Aorta (tissue), 5 donors: ENCODE measurements around the gene TBL1Y. TPM values are rescaled to one million over a fixed set of nuclear protein-coding genes. Genes with fewer than 3 reads are reported as not detected.

Experiments used
- ATAC-seq: fragments of 200-7000 bp; cut with Tn5 transposase; one replicate; pipeline ENCODE4 v1.9.1; 2022; ENCODE audit warnings: moderate library complexity; ENCODE audit not compliant: low FRiP score
- DNase-seq, 2 donors: peaks; one replicate each; pipeline ENCODE4 v3.0.0-alpha.2; 2020
- H3K27ac ChIP-seq, 2 donors: one replicate each; pipeline ENCODE4 v1.5.1; 2013; ENCODE audit warnings: low read length in 2 of 2, mild to moderate bottlenecking in 2 of 2, moderate library complexity in 2 of 2, control low read depth in 1 of 2, inconsistent platforms in 1 of 2, low read depth in 1 of 2
- H3K27me3 ChIP-seq, 2 donors: one replicate each; pipeline ENCODE4 v1.6.1; 2013; ENCODE audit warnings: control low read depth in 1 of 2, low read length in 1 of 2, mild to moderate bottlenecking in 1 of 2, moderate library complexity in 1 of 2; ENCODE audit not compliant: insufficient read depth in 2 of 2, control insufficient read depth in 1 of 2
- H3K36me3 ChIP-seq, 2 donors: one replicate each; pipeline ENCODE4 v1.6.1; 2013; ENCODE audit warnings: control low read depth in 1 of 2, low read length in 1 of 2, mild to moderate bottlenecking in 1 of 2; ENCODE audit not compliant: insufficient read depth in 2 of 2, control insufficient read depth in 1 of 2
- H3K4me1 ChIP-seq, 2 donors: one replicate each; pipeline ENCODE4 v1.6.1; 2013; ENCODE audit warnings: low read length in 2 of 2, control low read depth in 1 of 2, mild to moderate bottlenecking in 1 of 2, moderate library complexity in 1 of 2; ENCODE audit not compliant: insufficient read depth in 2 of 2, control insufficient read depth in 1 of 2
- H3K4me3 ChIP-seq, 2 donors: one replicate each; pipeline ENCODE4 v1.5.1; 2013; ENCODE audit warnings: low read length in 2 of 2, control low read depth in 1 of 2, mild to moderate bottlenecking in 1 of 2
- H3K9me3 ChIP-seq: one replicate; pipeline ENCODE4 v1.6.1; 2013; ENCODE audit warnings: mild to moderate bottlenecking, low read length; ENCODE audit not compliant: control insufficient read depth
- WGBS, 2 donors: extraction: QIAGEN DNeasy Blood & Tissue Kit; methylation state at CpG; one replicate each; pipeline ENCODE4 v1.1.7; 2013; 5-methylcytosine and 5-hydroxymethylcytosine counted together
- intact Hi-C, 2 donors: fragments of 100-400 bp; cut with DNase I; formaldehyde crosslinking; loops; one replicate each; pipeline versions ENCODE4 v1.14.2 to v1.15.0; 2022
- polyA plus RNA-seq, 2 donors: library from polyadenylated mRNA; stranded (reverse); fragments of 200-250 nt; gene quantifications; one replicate each; pipeline ENCODE4 v1.2.3, GENCODE V29; 2013
- total RNA-seq, 2 donors: library from RNA; stranded (reverse); fragmentation: NEBNext Ultra II Directional; extraction: Animal tissue kit (Norgen Biotek cat#: 25700); gene quantifications; one replicate each; pipeline ENCODE4 v1.2.1, GENCODE V29; 2021
- donor health status: healthy with polysubstance abuse.
- donor health status: Bipolar disorder and iron deficiency.
- donor health status: DM: no; HTN: no; CAD: no.
- donor health status: DM: no; HTN: no; CAD: no.
- donor health status: DM: yes; HTN: yes; CAD: no.

The TBL1Y gene
- total and polyA plus RNA-seq, 4 donors = not detected

DNA sequence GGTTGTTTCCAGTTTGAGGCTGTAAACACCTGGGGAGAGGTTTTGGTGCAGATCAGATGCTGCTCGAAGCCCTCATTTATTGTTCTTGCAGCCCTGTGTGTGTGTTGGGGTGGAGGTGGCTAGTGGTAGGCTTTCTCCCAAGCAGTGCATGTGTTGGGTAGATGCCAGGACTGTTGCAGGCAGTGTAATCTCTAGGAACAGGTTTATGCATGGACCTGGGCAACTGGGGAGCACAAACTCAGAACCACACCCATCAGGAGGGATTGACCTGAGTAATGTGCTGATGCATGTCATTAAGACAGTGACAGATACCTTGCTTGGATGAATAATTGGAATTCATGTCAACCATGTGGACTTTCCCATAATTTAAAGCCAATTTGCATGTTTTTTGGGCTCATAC, 77.3 kb downstream of the TBL1Y start:
- ATAC-seq (no peak), DNase-seq (no peak)
- intact Hi-C loops = no loop called here
- Histone ChIP-seq H3K36me3 (no peaks in the 10 kb centered on the region), H3K4me1 (no peaks in the 10 kb centered on the region), H3K27ac (no peak overlapping the region), H3K9me3 (no peaks in the 10 kb centered on the region), H3K27me3 (no peaks in the 10 kb centered on the region), H3K4me3 (no peak overlapping the region)
- 98% methylated on average over 1 of the region's 1 CpG; no CpG with 5 or more reads in 1 of the 2 donors for WGBS, 2 donors

DNA sequence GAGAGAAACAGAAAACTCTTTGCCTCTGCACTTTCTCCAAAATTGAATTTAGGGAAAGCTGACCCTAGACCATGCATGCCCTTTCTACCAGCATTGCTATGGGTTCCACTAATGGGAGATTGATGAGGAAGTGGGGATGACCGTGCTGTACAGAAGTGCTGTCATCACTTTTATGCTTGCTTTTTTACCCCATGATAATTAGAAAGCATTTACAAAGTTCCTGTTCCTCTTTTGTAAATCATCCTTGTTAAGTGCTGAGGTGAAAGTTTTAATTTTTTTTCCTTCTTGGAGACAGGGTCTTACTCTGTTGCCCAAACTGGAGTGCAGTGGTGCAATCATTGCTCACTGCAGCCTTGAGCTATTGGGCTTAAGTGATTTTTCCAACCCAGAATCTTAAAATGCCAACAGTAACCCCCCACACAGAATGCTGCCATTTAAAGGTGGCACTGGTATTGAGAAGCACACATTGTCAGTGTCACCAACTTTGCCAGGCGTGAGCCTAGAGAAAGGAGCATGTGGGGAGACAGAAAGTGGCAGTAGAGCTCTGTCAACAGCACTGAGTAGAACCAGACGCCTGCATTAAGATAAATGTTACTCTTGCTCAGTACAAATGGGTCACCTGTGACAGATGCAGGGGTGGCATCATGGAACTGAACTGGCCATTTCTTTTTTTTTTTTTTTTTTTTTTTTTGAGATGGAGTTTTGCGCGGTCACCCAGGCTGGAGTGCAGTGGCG, 79.6 kb downstream of the TBL1Y start:
- no peak for ATAC-seq
- no peaks in the 10 kb centered on the region for H3K27me3 ChIP-seq
- intact Hi-C loops = no loop called here
- DNase-seq = no peak
- no peaks in the 10 kb centered on the region for H3K4me1 ChIP-seq
- no peaks in the 10 kb centered on the region for H3K9me3 ChIP-seq
- H3K36me3 ChIP-seq = no peaks in the 10 kb centered on the region
- no peak overlapping the region for H3K4me3 ChIP-seq
- no peak overlapping the region for H3K27ac ChIP-seq
- WGBS, 2 donors = 95% methylated on average over 6 of the region's 6 CpGs; no CpG with 5 or more reads in 1 of the 2 donors

DNA sequence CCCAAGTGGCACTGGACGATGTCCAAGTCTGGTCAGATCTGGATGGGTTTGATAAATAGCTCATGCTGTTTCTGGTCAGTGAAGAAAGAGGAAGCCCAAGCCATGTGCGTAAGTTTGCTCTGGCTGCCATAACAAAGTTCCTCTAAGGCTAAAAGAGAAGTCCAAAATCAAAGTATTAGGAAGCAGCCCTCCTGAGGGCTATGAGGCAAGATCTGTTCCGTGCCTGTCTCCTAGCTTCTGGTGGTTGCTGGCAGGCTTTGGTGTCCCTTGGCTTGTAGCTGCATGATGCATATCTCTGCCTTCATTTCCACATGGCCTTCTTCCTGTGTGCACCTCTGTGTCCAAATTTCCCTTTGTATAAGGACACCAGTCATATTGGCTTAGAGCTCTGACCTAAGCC, 81.5 kb downstream of the TBL1Y start:
- Histone ChIP-seq H3K4me3 (no peak overlapping the region), H3K27me3 (no peaks in the 10 kb centered on the region), H3K36me3 (no peaks in the 10 kb centered on the region), H3K27ac (no peak overlapping the region), H3K4me1 (no peaks in the 10 kb centered on the region), H3K9me3 (no peaks in the 10 kb centered on the region)
- WGBS, 2 donors = 62% methylated on average over 3 of the region's 3 CpGs; no CpG with 5 or more reads in 1 of the 2 donors
- DNase-seq (no peak), ATAC-seq (no peak)
- intact Hi-C loops = no loop called here

DNA sequence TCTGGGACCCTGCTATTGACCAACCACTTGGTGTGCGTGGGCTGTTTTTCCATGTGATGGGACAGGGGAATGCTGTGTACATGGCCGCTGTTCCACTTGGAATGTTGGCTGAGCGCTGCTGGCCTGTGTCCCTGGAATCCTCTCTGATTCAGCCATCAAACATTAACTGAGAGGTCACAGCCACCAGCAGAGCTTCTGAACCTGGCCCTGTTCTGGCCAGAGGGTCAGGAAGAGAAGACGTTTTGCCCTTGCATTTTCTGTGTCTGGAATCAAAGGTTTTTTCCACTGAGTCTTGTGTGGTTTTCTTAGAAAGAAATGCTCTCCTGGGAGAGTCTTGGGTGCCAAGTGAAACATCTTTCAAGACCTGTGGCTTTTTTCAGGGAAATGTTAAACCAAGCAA, 85.5 kb downstream of the TBL1Y start:
- Histone ChIP-seq H3K9me3 (no peaks in the 10 kb centered on the region), H3K27me3 (no peaks in the 10 kb centered on the region), H3K36me3 (no peaks in the 10 kb centered on the region), H3K4me3 (no peak overlapping the region), H3K4me1 (no peaks in the 10 kb centered on the region), H3K27ac (no peak overlapping the region)
- DNase-seq (no peak), ATAC-seq (no peak)
- WGBS, 2 donors = 17% methylated on average over 4 of the region's 4 CpGs; no CpG with 5 or more reads in 1 of the 2 donors
- intact Hi-C loops = no loop called here

DNA sequence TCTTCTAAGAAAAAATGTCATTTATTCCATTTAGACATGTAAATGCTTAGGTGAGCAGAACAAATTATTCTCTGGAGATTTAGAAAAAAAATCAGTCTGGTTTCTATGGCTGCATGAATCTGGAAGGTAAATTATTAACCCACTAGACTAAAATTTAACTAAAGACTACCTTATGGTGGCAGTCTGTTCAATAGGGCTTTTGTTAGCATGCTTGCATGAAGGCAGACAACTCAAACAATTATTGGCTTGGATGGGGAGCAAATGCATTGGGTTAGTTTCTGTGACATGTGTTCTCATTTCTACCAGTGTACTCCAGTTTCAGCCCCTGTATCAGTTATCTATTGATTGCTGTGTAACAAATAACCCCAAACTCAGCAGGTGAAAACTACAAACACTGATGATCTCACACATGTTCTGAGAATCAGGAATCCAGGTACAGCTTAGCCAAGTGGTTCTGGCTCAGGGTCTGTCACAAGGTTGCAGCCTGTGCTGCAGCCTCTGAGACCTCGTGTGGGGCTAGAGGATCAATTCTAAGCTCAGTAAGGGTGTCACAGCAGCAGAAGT, 87.1 kb downstream of the TBL1Y start:
- WGBS, 2 donors = 84% methylated on average over 1 of the region's 1 CpG; no CpG with 5 or more reads in 1 of the 2 donors
- DNase-seq = no peak
- no peaks in the 10 kb centered on the region for H3K4me1 ChIP-seq
- H3K27me3 ChIP-seq = no peaks in the 10 kb centered on the region
- H3K27ac ChIP-seq = no peak overlapping the region
- ATAC-seq = no peak
- H3K4me3 ChIP-seq = no peak overlapping the region
- H3K36me3 ChIP-seq = no peaks in the 10 kb centered on the region
- H3K9me3 ChIP-seq = no peaks in the 10 kb centered on the region
- intact Hi-C loops = no loop called here

DNA sequence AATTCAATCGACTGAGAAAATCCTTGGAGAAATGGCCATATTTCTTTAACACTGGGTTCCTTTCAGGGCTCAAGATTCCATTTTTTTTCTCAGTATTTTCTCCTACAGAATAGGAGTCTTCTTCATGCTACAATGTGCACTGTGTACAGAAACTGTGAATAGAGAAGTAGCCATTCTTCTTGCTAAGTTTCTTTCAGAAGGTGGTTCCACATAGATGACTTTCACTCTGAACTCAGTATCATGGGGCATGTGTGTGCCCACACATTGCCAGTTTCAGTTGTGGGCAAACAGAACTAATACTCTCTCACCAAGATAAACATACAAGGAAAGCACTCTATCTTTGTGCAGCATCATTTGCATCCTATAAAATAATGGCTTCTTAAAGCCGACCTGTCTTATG, 89.4 kb downstream of the TBL1Y start:
- H3K27me3 ChIP-seq = no peaks in the 10 kb centered on the region
- ATAC-seq (no peak), DNase-seq (no peak)
- no peak overlapping the region for H3K4me3 ChIP-seq
- H3K27ac ChIP-seq = no peak overlapping the region
- H3K4me1 ChIP-seq = no peaks in the 10 kb centered on the region
- H3K36me3 ChIP-seq = no peaks in the 10 kb centered on the region
- WGBS, 2 donors = 66% methylated on average over 2 of the region's 2 CpGs; no CpG with 5 or more reads in 1 of the 2 donors
- H3K9me3 ChIP-seq = no peaks in the 10 kb centered on the region
- intact Hi-C loops = no loop called here

DNA sequence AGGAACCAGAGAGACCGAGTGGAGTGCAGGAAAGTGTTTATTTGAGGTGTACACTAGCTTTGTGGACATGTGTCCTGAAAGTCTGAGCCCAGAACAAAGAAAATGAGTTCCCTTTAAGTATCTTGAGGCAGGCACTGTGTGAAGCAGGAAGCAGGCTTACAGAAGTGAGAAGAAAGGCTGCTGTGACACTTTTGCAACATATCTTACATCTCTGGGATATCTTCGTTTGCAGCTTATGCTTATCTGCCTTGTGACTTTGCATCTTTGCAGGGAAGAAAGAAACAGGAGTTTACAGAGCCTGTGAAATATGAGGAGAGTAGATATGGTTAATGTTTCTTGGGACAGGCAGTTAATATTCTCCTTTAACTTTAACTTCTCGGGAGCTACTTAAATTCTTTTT, 92.1 kb downstream of the TBL1Y start:
- intact Hi-C loops = no loop called here
- H3K36me3 ChIP-seq = no peaks in the 10 kb centered on the region
- H3K27ac ChIP-seq = no peak overlapping the region
- no peaks in the 10 kb centered on the region for H3K4me1 ChIP-seq
- no peaks in the 10 kb centered on the region for H3K9me3 ChIP-seq
- 82% methylated on average over 3 of the region's 3 CpGs; no CpG with 5 or more reads in 1 of the 2 donors for WGBS, 2 donors
- DNase-seq = no peak
- H3K4me3 ChIP-seq = no peak overlapping the region
- no peak for ATAC-seq
- H3K27me3 ChIP-seq = no peaks in the 10 kb centered on the region

DNA sequence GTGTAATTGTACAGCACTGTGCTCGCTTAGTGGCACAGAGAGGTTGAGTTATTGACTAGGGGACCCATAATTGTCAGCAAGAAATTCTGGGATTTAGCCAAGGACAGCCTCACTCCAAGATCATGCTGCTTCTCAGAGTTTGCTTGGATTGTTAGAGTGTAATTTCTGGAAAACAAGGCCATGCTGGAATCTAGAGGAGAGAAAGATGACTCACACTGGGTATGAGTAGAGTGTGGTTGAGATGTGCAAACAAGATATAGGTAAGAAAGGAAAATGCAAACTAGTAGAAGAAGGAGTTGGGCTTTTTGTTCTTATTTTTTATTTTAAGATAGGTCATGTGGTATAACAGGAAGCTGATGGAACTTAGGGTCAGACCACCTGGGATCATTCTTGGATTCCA, 97.4 kb downstream of the TBL1Y start:
- ATAC-seq (no peak), DNase-seq (no peak)
- Histone ChIP-seq H3K9me3 (no peaks in the 10 kb centered on the region), H3K27ac (no peak overlapping the region), H3K27me3 (no peaks in the 10 kb centered on the region), H3K4me3 (no peak overlapping the region), H3K4me1 (no peaks in the 10 kb centered on the region), H3K36me3 (no peaks in the 10 kb centered on the region)
- 93% methylated on average over 1 of the region's 1 CpG; no CpG with 5 or more reads in 1 of the 2 donors for WGBS, 2 donors
- intact Hi-C loops = no loop called here
